H1 (cell line): Measurements from ENCODE around the gene SPRR2B. TPM values are rescaled to one million over a fixed set of nuclear protein-coding genes. Genes with fewer than 3 reads are reported as not detected.

Source experiments
- CTCF ChIA-PET: fragments of 300-600 bp; sonication (Branson Sonifier 250); formaldehyde crosslinking; loops from one replicate; lab custom pipeline; 2021; ENCODE audit not compliant: partially characterized antibody; lab: Charles Lee
- POLR2A ChIA-PET: fragments of 300-600 bp; sonication (Branson Sonifier 250); formaldehyde crosslinking; loops from one replicate; lab custom pipeline; 2021; ENCODE audit warnings: inconsistent platforms; ENCODE audit not compliant: partially characterized antibody; lab: Charles Lee
- DNase-seq, 2 experiments: peaks; one replicate each; pipeline versions ENCODE4 v3.0.0 to v3.0.0-alpha.2; 2010 to 2022; ENCODE audit warnings: low spot score in 2 of 2, low read depth in 1 of 2, mixed read lengths in 1 of 2
- FAIRE-seq: peaks from 2 replicates; lab custom pipeline; 2011; peaks lifted over from hg19 to GRCh38; lab: Jason Lieb, UNC
- H2AFZ ChIP-seq: 2 replicates; pipeline ENCODE4 v1.8.1; 2012; ENCODE audit warnings: low read length, inconsistent platforms
- H2AK5ac ChIP-seq: 2 replicates; pipeline ENCODE4 v1.6.1; 2013; ENCODE audit warnings: low read depth, low read length
- H2BK120ac ChIP-seq: replicated peaks from 2 replicates; pipeline ENCODE3; 2013; ENCODE audit warnings: low read depth, low read length, inconsistent platforms
- H2BK12ac ChIP-seq: 2 replicates; pipeline ENCODE4 v1.6.1; 2013; ENCODE audit warnings: low read depth, low read length
- H2BK15ac ChIP-seq: 2 replicates; pipeline ENCODE4 v1.6.1; 2013; ENCODE audit warnings: low read length
- H2BK20ac ChIP-seq: 2 replicates; pipeline ENCODE4 v1.6.1; 2013; ENCODE audit warnings: low read length
- H2BK5ac ChIP-seq: 2 replicates; pipeline ENCODE4 v1.6.1; 2013; ENCODE audit warnings: low read depth, low read length
- H3K14ac ChIP-seq: 2 replicates; pipeline ENCODE4 v1.6.1; 2013; ENCODE audit warnings: inconsistent platforms; ENCODE audit not compliant: insufficient read length
- H3K18ac ChIP-seq: 2 replicates; pipeline ENCODE4 v1.6.1; 2013; ENCODE audit warnings: low read length; ENCODE audit errors: extremely low read depth
- H3K23ac ChIP-seq: 2 replicates; pipeline ENCODE4 v1.6.1; 2013; ENCODE audit warnings: inconsistent platforms; ENCODE audit not compliant: insufficient read length
- H3K23me2 ChIP-seq: 2 replicates; pipeline ENCODE4 v1.6.1; 2013; ENCODE audit warnings: low read depth, low read length
- H3K27ac ChIP-seq: 2 replicates; pipeline ENCODE4 v1.6.1; 2011; ENCODE audit warnings: low read depth, low read length, inconsistent platforms
- H3K27me3 ChIP-seq, 4 experiments: replicated peaks in 1 of 4; 1 replicate in 1 of 4; 2 replicates in 3 of 4; pipeline versions ENCODE4 v1.6.1 to v1.8.1; 2011 to 2013; ENCODE audit warnings: low read length in 3 of 4, mild to moderate bottlenecking in 3 of 4, inconsistent platforms in 2 of 4, mixed read lengths in 2 of 4, moderate library complexity in 1 of 4; ENCODE audit not compliant: control insufficient read depth in 3 of 4, insufficient read depth in 3 of 4; ENCODE audit errors: extremely low read depth in 1 of 4
- H3K36me3 ChIP-seq, 4 experiments: 2 replicates each; pipeline versions ENCODE4 v1.6.1 to v1.8.1; 2011 to 2013; ENCODE audit warnings: mild to moderate bottlenecking in 4 of 4, low read length in 3 of 4, moderate library complexity in 2 of 4, control low read depth in 1 of 4, inconsistent platforms in 1 of 4; ENCODE audit not compliant: insufficient read depth in 4 of 4, control insufficient read depth in 2 of 4
- H3K4ac ChIP-seq: replicated peaks from 2 replicates; pipeline ENCODE3; 2013; ENCODE audit warnings: low read length, low read depth, mixed read lengths, inconsistent platforms; ENCODE audit not compliant: insufficient read length
- H3K4me1 ChIP-seq, 4 experiments: replicated peaks in 1 of 4; 1 replicate in 1 of 4; 2 replicates in 3 of 4; pipeline versions ENCODE4 v1.6.1 to v1.8.1; 2011 to 2013; ENCODE audit warnings: low read length in 3 of 4, inconsistent platforms in 2 of 4, mixed read lengths in 1 of 4; ENCODE audit not compliant: insufficient read depth in 4 of 4, control insufficient read depth in 3 of 4
- H3K4me2 ChIP-seq, 2 experiments: 2 replicates each; pipeline versions ENCODE4 v1.6.1 to v1.8.1; 2011 to 2013; ENCODE audit warnings: low read depth in 2 of 2, low read length in 2 of 2, control low read depth in 1 of 2, inconsistent platforms in 1 of 2, mild to moderate bottlenecking in 1 of 2; ENCODE audit not compliant: insufficient read depth in 1 of 2
- H3K4me3 ChIP-seq, 4 experiments: fragments of 200-600, 300-600 bp in 1 of 4; sonication (generic), shearing (Covaris generic), sonication (Bioruptor Twin) in 1 of 4; 2 replicates each; pipeline versions ENCODE4 v1.5.1 to v1.8.1; 2011 to 2016; ENCODE audit warnings: low read length in 4 of 4, low read depth in 3 of 4, control low read depth in 2 of 4, inconsistent platforms in 2 of 4, mild to moderate bottlenecking in 2 of 4, mixed read lengths in 1 of 4, moderate library complexity in 1 of 4; ENCODE audit not compliant: insufficient read depth in 2 of 4; ENCODE audit errors: extremely low read depth in 1 of 4
- H3K56ac ChIP-seq: replicated peaks from 2 replicates; pipeline ENCODE3; 2013; ENCODE audit warnings: low read depth, mild to moderate bottlenecking, mixed read lengths, low read length, inconsistent platforms; ENCODE audit not compliant: insufficient read length
- H3K79me1 ChIP-seq: 2 replicates; pipeline ENCODE4 v1.6.1; 2013; ENCODE audit warnings: low read depth, low read length, control low read depth
- H3K79me2 ChIP-seq, 2 experiments: 2 replicates each; pipeline versions ENCODE4 v1.6.1 to v1.8.1; 2012 to 2013; ENCODE audit warnings: low read length in 2 of 2, mild to moderate bottlenecking in 2 of 2, inconsistent platforms in 1 of 2; ENCODE audit not compliant: insufficient read depth in 2 of 2, control insufficient read depth in 1 of 2
- H3K9ac ChIP-seq, 4 experiments: replicated peaks in 1 of 4; 1 replicate in 1 of 4; 2 replicates in 3 of 4; pipeline versions ENCODE4 v1.6.1 to v1.8.1; 2011 to 2013; ENCODE audit warnings: low read depth in 3 of 4, low read length in 3 of 4, control low read depth in 2 of 4, mild to moderate bottlenecking in 2 of 4, moderate library complexity in 2 of 4, inconsistent platforms in 1 of 4; ENCODE audit errors: extremely low read depth in 1 of 4
- H3K9me3 ChIP-seq, 2 experiments: 2 replicates each; pipeline versions ENCODE4 v1.6.1 to v1.8.1; 2012 to 2013; ENCODE audit warnings: mild to moderate bottlenecking in 2 of 2, moderate library complexity in 2 of 2, control low read depth in 1 of 2, inconsistent platforms in 1 of 2, low read depth in 1 of 2, low read length in 1 of 2, mixed read lengths in 1 of 2; ENCODE audit not compliant: insufficient read depth in 2 of 2
- H4K20me1 ChIP-seq, 2 experiments: replicated peaks in 1 of 2; 2 replicates each; pipeline versions ENCODE3 to v1.8.1; 2011 to 2013; ENCODE audit warnings: inconsistent platforms in 2 of 2, low read length in 2 of 2, mild to moderate bottlenecking in 1 of 2; ENCODE audit not compliant: insufficient read depth in 2 of 2, control insufficient read depth in 1 of 2
- H4K5ac ChIP-seq: 2 replicates; pipeline ENCODE4 v1.6.1; 2013; ENCODE audit warnings: low read length, low read depth, mixed read lengths, inconsistent platforms; ENCODE audit not compliant: insufficient read length
- H4K8ac ChIP-seq: 2 replicates; pipeline ENCODE4 v1.8.0; 2013; ENCODE audit warnings: mild to moderate bottlenecking, moderate library complexity, low read length, inconsistent platforms; ENCODE audit not compliant: insufficient read depth; ENCODE audit errors: extremely low read depth
- H4K91ac ChIP-seq: replicated peaks from 2 replicates; pipeline ENCODE3; 2013; ENCODE audit warnings: low read length, mixed read lengths, inconsistent platforms; ENCODE audit not compliant: insufficient read length
- TAF7 ChIP-seq: optimal IDR thresholded peaks from 2 replicates; pipeline ENCODE3; 2011; ENCODE audit warnings: low read depth, mild to moderate bottlenecking, inconsistent platforms, low read length, moderate library complexity, borderline replicate concordance
- WGBS, 2 experiments: shearing (Covaris generic) in 1 of 2; methylation state at CpG; one replicate each; pipeline versions ENCODE4 v1.1.6 to v1.1.7; 2013 to 2015; ENCODE audit warnings: low lambda C conversion rate in 2 of 2, mixed read lengths in 2 of 2, inconsistent platforms in 1 of 2, low coverage in 1 of 2, missing lambda C conversion rate in 1 of 2; ENCODE audit not compliant: insufficient replicate concordance in 2 of 2, insufficient coverage in 1 of 2, insufficient read length in 1 of 2; ENCODE audit errors: extremely low coverage in 1 of 2, missing lambda C conversion rate in 1 of 2; 5-methylcytosine and 5-hydroxymethylcytosine counted together
- polyA plus RNA-seq, 7 experiments: library from polyadenylated mRNA; depleted of rRNA in 3 of 7; stranded (reverse) in 5 of 7; unstranded in 2 of 7; fragments of >200 nt in 5 of 7; fragments of 200-250 nt in 2 of 7; gene quantifications; 1 replicate in 5 of 7; 2 replicates in 1 of 7; 4 replicates in 1 of 7; pipeline versions ENCODE4 v1.2.1 to v1.2.3, GENCODE V29; 2011 to 2013; ENCODE audit warnings: missing spikeins in 2 of 7, mixed read lengths in 2 of 7
- total RNA-seq: library from RNA; stranded (reverse); fragmentation: NEBNext Ultra II Directional; extraction: Animal tissue kit (Norgen Biotek cat#: 25700); gene quantifications from 2 replicates; pipeline ENCODE4 v1.2.1, GENCODE V29; 2021

Gene SPRR2B
- total and polyA plus RNA-seq, 2 of the 8 experiments (the other 6 are each of a cell fraction or from before 2014, with no cell fraction given), result not detected

- no peak overlapping the region for H4K5ac ChIP-seq
- no peak overlapping the region for H3K23ac ChIP-seq
- no peak overlapping the region for H3K14ac ChIP-seq
- no peak overlapping the region for H3K9ac ChIP-seq
- no peak overlapping the region for H3K4me3 ChIP-seq
- no peak overlapping the region for H2AFZ ChIP-seq
- H2BK12ac ChIP-seq, result no peak overlapping the region
- TF ChIP-seq TAF7, result no peak
- DNase-seq (no peak), FAIRE-seq (no peak)
- H2BK120ac ChIP-seq, result no peak overlapping the region
- no peaks in the 10 kb centered on the region for H3K36me3 ChIP-seq
- H3K27me3 ChIP-seq, result peaks cover 0 to 1% (median 0%) of the 10 kb centered on the region in 4 experiments; a peak in 1 of 7 replicates
- 94% methylated on average over 1 of the region's 1 CpG; no CpG with 5 or more reads in 1 of the 2 experiments for WGBS, 2 experiments
- no peak overlapping the region for H3K27ac ChIP-seq
- no peak overlapping the region for H3K18ac ChIP-seq
- no peak overlapping the region for H2BK20ac ChIP-seq
- ChIA-PET CTCF (interaction anchor here (2.0 kb wide), 1 partner anchor 165 kb away, joined by 4 read pairs; no protein-coding TSS in a partner anchor), POLR2A (no interaction called here)
- H3K23me2 ChIP-seq, result no peaks in the 10 kb centered on the region
- H3K9me3 ChIP-seq, result no peaks in the 10 kb centered on the region
- no peak overlapping the region for H2AK5ac ChIP-seq
- no peaks in the 10 kb centered on the region for H4K20me1 ChIP-seq
- no peaks in the 10 kb centered on the region for H3K79me2 ChIP-seq
- no peak overlapping the region for H4K91ac ChIP-seq
- H3K56ac ChIP-seq, result no peak overlapping the region
- no peak overlapping the region for H3K4ac ChIP-seq
- no peak overlapping the region for H3K4me2 ChIP-seq
- no peak overlapping the region for H4K8ac ChIP-seq
- no peak overlapping the region for H2BK5ac ChIP-seq
- H2BK15ac ChIP-seq, result no peak overlapping the region
- no peaks in the 10 kb centered on the region for H3K79me1 ChIP-seq
- H3K4me1 ChIP-seq, result no peaks in the 10 kb centered on the region
Measured at GRCh38 chr1:153035211-153035610, 36.2 kb downstream of the SPRR2B start.
